H1 (cell line): ENCODE measurements around the gene TBC1D17. TPM values are rescaled to one million over a fixed set of nuclear protein-coding genes. Genes with fewer than 3 reads are reported as not detected.

ENCODE experiments used
- CHD7 ChIP-seq: fragments of 300-600 bp; sonication (generic); IDR thresholded peaks from 2 replicates; pipeline ENCODE4 v1.7.1; 2012; ENCODE audit warnings: low read length, moderate library complexity, mild to moderate bottlenecking, inconsistent platforms; ENCODE audit not compliant: insufficient replicate concordance
- CTBP2 ChIP-seq: IDR thresholded peaks from 2 replicates; pipeline ENCODE4 v1.7.0; 2011; ENCODE audit warnings: borderline replicate concordance, mild to moderate bottlenecking, moderate library complexity, mixed read lengths, low read length; ENCODE audit not compliant: insufficient read depth, insufficient read length
- YY1 ChIP-seq: IDR thresholded peaks from 2 replicates; pipeline ENCODE4 v1.6.1; 2011; ENCODE audit warnings: low read depth, mild to moderate bottlenecking, low read length
- ZNF274 ChIP-seq: IDR thresholded peaks from 2 replicates; pipeline ENCODE4 v1.7.0; 2012; ENCODE audit warnings: low read length, borderline replicate concordance; ENCODE audit errors: extremely low read depth
- polyA plus RNA-seq, 7 experiments: library from polyadenylated mRNA; depleted of rRNA in 3 of 7; stranded (reverse) in 5 of 7; unstranded in 2 of 7; fragments of >200 nt in 5 of 7; fragments of 200-250 nt in 2 of 7; gene quantifications; 1 replicate in 5 of 7; 2 replicates in 1 of 7; 4 replicates in 1 of 7; pipeline versions ENCODE4 v1.2.1 to v1.2.3, GENCODE V29; 2011 to 2013; ENCODE audit warnings: missing spikeins in 2 of 7, mixed read lengths in 2 of 7
- total RNA-seq: library from RNA; stranded (reverse); fragmentation: NEBNext Ultra II Directional; extraction: Animal tissue kit (Norgen Biotek cat#: 25700); gene quantifications from 2 replicates; pipeline ENCODE4 v1.2.1, GENCODE V29; 2021

TBC1D17 gene
- total and polyA plus RNA-seq, 2 of the 8 experiments (the other 6 are each of a cell fraction or from before 2014, with no cell fraction given), result 30.3 to 44.9 TPM

DNA sequence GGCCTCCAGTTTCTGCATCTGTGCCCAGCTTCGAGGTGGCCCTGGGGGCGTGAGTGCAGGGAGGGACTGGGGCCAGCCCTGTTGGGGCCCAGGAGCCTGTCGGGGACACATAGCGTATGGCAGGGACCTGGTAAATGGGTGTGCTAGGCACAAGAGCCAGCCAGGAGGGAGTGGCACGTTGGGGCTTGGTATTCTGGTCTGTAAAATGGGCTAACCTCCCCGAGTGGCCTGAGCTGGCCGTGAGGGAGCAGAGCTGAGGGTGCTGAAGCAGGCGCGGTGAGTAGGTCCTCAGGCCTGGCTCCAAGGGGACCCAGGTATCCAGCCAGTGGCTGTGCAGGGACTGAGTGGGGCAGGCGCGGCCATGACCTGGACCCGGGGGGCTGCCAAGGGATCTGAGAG lies 22.2 kb upstream of the TBC1D17 start (continued):
- TF ChIP-seq YY1, result no peak
- TF ChIP-seq CHD7, result no peak
- no peak for TF ChIP-seq CTBP2
- TF ChIP-seq ZNF274, result no peak
